MCF 10A (cell line): ENCODE data around the gene NQO1. TPM values are rescaled to one million over a fixed set of nuclear protein-coding genes. Genes with fewer than 3 reads are reported as not detected.
A peak's percentile ranks its signal among the peaks of the same experiment; 100 is the strongest.

Experiments
- BruUV-seq: library from RNA; stranded (reverse); fragments of 400-500 nt; replicated peaks from 2 replicates; lab custom pipeline; 2021; lab: Mats Ljungman, UMichigan
- CTCF ChIA-PET: fragments of 300-600 bp; sonication (Branson Sonifier 250); formaldehyde crosslinking; extraction: SDS; loops from one replicate; lab custom pipeline; 2021; ENCODE audit warnings: antibody characterized with exemption, inconsistent platforms; lab: Yijun Ruan, JAX
- POLR2A ChIA-PET: fragments of 300-600, 350-650 bp; sonication (Branson Sonifier 250); formaldehyde crosslinking; extraction: SDS; loops from one replicate; lab custom pipeline; 2020; ENCODE audit warnings: antibody characterized with exemption, inconsistent platforms; lab: Yijun Ruan, JAX
- DNase-seq: peaks from one replicate; pipeline ENCODE4 v3.0.0-alpha.2; 2018; ENCODE audit not compliant: unreplicated experiment
- H3K27ac Mint-ChIP-seq: one replicate; pipeline ENCODE4 v1.8.0; 2022; ENCODE audit warnings: mild to moderate bottlenecking, low read depth, mixed read lengths; ENCODE audit not compliant: unreplicated experiment
- H3K27me3 Mint-ChIP-seq: one replicate; pipeline ENCODE4 v1.8.0; 2022; ENCODE audit warnings: mixed read lengths; ENCODE audit not compliant: insufficient read depth, unreplicated experiment
- H3K36me3 Mint-ChIP-seq: one replicate; pipeline ENCODE4 v1.8.0; 2022; ENCODE audit warnings: mild to moderate bottlenecking, moderate library complexity, mixed read lengths; ENCODE audit not compliant: insufficient read depth, unreplicated experiment
- H3K4me1 Mint-ChIP-seq: one replicate; pipeline ENCODE4 v1.8.0; 2022; ENCODE audit warnings: mixed read lengths; ENCODE audit not compliant: insufficient read depth, unreplicated experiment
- H3K4me3 Mint-ChIP-seq: one replicate; pipeline ENCODE4 v1.8.0; 2022; ENCODE audit warnings: mild to moderate bottlenecking, moderate library complexity, mixed read lengths; ENCODE audit not compliant: unreplicated experiment
- H3K9me3 Mint-ChIP-seq: one replicate; pipeline ENCODE4 v1.8.0; 2022; ENCODE audit warnings: mixed read lengths; ENCODE audit not compliant: unreplicated experiment
- intact Hi-C: fragments of 100-400 bp; cut with micrococcal nuclease; formaldehyde crosslinking; loops from 2 replicates; pipeline ENCODE4 v1.14.1; 2022
- total RNA-seq: library from RNA; stranded (reverse); gene quantifications from 2 replicates; pipeline ENCODE4 v1.2.3, GENCODE V29; 2022
- TF ChIP-seq, protein P1 (sequence below): fragments of 200-600 bp; IDR thresholded peaks from one replicate; pipeline ENCODE4 v1.8.0; 2022; ENCODE audit warnings: antibody characterized with exemption, mild to moderate bottlenecking; ENCODE audit not compliant: unreplicated experiment

The NQO1 gene
- total RNA-seq, 1 experiment from 2014 or later = 140 TPM

DNA sequence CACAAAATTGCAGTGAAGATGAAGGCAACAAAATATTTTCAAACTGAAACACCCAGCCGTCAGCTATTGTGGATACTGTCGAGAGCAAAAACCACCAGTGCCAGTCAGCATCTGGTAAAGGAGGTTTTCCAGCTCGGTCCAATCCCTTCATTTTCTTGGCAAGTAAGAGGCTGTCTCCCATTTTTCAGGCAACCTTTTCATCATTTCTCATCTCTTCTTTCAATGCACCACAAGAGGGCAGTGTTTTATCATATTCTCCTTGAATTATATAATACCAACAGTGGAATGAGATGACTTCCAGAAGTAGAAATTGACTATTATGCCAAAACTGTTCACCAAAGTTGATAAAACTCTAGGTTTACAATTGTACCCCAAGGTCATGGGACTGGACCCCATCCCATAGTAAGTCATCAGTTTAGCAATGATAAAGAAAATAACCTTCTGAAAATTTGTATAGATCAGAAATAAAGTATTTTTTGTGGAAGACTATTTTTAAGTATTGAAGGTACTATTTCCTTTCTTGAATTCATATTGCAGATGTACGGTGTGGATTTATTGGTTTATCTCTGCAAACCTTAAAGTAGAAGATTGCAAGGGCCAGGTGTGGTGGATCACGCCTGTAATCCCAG, 16.8 kb downstream of the NQO1 start:
- Mint-ChIP-seq H3K4me1 (peaks cover 16% of the 10 kb centered on the region), H3K36me3 (peaks cover 65% of the 10 kb centered on the region), H3K4me3 (no peak overlapping the region), H3K27me3 (no peaks in the 10 kb centered on the region), H3K9me3 (no peaks in the 10 kb centered on the region), H3K27ac (no peak overlapping the region)
- POLR2A ChIA-PET = interaction anchor here (0.7 to 6.5 kb wide), 7 partner anchors 11 to 54 kb away, joined by 3 to 83 read pairs (median 6); partner anchors contain the start of genes NOB1 and NQO1
- intact Hi-C loops = loop anchor here (1.0 kb wide), 2 partner anchors 45 to 311 kb away; partner anchors contain the start of gene NOB1
- BruUV-seq = no TSS peak
- peak; percentile 81 for DNase-seq
- CTCF ChIA-PET = interaction anchor here (0.6 to 6.1 kb wide), 21 partner anchors 11 to 316 kb away, joined by 3 to 98 read pairs (median 5); partner anchors contain the start of genes NOB1, NQO1 and WWP2
- TF ChIP-seq, protein P1, sequence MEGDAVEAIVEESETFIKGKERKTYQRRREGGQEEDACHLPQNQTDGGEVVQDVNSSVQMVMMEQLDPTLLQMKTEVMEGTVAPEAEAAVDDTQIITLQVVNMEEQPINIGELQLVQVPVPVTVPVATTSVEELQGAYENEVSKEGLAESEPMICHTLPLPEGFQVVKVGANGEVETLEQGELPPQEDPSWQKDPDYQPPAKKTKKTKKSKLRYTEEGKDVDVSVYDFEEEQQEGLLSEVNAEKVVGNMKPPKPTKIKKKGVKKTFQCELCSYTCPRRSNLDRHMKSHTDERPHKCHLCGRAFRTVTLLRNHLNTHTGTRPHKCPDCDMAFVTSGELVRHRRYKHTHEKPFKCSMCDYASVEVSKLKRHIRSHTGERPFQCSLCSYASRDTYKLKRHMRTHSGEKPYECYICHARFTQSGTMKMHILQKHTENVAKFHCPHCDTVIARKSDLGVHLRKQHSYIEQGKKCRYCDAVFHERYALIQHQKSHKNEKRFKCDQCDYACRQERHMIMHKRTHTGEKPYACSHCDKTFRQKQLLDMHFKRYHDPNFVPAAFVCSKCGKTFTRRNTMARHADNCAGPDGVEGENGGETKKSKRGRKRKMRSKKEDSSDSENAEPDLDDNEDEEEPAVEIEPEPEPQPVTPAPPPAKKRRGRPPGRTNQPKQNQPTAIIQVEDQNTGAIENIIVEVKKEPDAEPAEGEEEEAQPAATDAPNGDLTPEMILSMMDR = peak; percentile 65

DNA sequence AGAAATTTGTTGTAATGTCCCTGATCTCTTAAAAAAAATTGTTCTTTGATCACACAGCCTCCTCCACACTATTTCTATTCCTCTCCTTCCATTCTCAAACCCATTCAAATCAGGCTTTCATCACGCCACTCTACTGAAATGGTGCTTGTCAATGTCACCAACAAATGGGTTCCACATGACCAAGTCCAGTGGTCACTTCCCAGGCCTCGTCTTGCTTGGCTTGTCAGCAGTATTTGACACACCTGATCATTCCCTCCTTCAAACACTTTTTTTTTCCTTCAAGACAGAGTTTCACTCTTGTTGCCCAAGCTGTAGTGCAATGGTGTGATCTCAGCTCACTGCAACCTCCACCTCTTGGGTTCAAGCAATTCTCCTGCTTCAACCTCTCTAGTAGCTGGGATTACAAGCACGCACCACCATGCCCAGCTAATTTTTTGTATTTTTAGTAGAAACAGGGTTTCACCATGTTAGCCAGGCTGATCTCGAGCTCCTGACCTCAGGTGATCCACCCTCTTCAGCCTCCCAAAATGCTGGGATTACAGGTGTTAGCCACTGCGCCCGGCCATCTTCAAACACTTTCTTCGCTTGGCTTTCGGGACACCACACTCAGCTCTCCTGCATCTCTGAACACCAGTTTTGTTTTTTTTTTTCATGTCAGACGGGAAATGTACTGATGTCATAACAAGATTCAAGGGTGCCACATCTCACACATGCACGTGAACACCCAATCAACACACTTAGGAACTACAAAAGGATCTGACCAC, 18.3 kb downstream of the NQO1 start:
- no peak overlapping the region for H3K27ac Mint-ChIP-seq
- intact Hi-C loops = no loop called here
- no peaks in the 10 kb centered on the region for H3K27me3 Mint-ChIP-seq
- TF ChIP-seq, protein P1 = no peak
- CTCF ChIA-PET = interaction anchor here (0.6 to 6.1 kb wide), 11 partner anchors 9 to 393 kb away, joined by 3 to 98 read pairs (median 7); partner anchors contain the start of genes NOB1, NQO1 and WWP2
- no peak for DNase-seq
- peaks cover 16% of the 10 kb centered on the region for H3K4me1 Mint-ChIP-seq
- POLR2A ChIA-PET = interaction anchor here (0.5 to 6.5 kb wide), 6 partner anchors 10 to 970 kb away, joined by 3 to 83 read pairs (median 6); partner anchors contain the start of genes NOB1 and NQO1
- no peaks in the 10 kb centered on the region for H3K9me3 Mint-ChIP-seq
- peaks cover 67% of the 10 kb centered on the region for H3K36me3 Mint-ChIP-seq
- no TSS peak for BruUV-seq
- no peak overlapping the region for H3K4me3 Mint-ChIP-seq

- Mint-ChIP-seq H3K36me3 (peaks cover 56% of the 10 kb centered on the region), H3K27me3 (no peaks in the 10 kb centered on the region), H3K27ac (no peak overlapping the region), H3K4me3 (no peak overlapping the region), H3K4me1 (peaks cover 12% of the 10 kb centered on the region), H3K9me3 (no peaks in the 10 kb centered on the region)
- ChIA-PET POLR2A (interaction anchor here (1.1 to 3.1 kb wide), 2 partner anchors 17 to 48 kb away, joined by 3 to 10 read pairs; partner anchors contain the start of gene NOB1), CTCF (interaction anchor here (1.1 to 4.2 kb wide), 2 partner anchors 48 to 223 kb away, joined by 3 to 30 read pairs; partner anchors contain the start of gene NOB1)
- no TSS peak for BruUV-seq
- intact Hi-C loops = no loop called here
- TF ChIP-seq, protein P1 = no peak
- no peak for DNase-seq
Observed at GRCh38 chr16:69706975-69707340, 19.4 kb downstream of the NQO1 start.
